GM12872 (cell line): Measurements from ENCODE around the gene LARP4.

Experiments
- TF ChIP-seq, protein P1 (sequence below): IDR thresholded peaks from 3 replicates; pipeline ENCODE4 v1.5.1; 2011; ENCODE audit warnings: low read depth, mild to moderate bottlenecking, low read length, moderate library complexity; ENCODE audit not compliant: insufficient read depth

Gene LARP4

DNA sequence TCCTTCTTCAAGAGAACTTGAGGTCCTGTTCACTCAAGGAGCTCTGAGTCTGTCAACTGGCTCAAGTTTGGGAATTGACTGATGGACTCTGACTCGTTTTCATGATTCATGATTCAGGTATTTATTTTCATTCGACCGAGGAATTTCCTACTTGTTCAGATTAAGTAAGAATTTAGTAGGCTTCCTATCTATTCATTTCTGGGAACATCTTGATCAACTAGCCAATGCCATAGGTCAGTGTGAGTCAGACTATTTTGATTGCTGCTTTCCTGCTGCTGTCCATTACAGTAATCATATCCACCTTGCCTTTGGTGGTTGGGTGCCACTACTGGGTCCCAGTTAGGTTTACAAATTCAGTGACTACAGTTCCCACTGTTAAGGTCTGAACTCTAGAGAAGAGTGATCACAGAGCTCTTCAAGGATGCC, 10.4 kb upstream of the LARP4 start:
- TF ChIP-seq, protein P1, sequence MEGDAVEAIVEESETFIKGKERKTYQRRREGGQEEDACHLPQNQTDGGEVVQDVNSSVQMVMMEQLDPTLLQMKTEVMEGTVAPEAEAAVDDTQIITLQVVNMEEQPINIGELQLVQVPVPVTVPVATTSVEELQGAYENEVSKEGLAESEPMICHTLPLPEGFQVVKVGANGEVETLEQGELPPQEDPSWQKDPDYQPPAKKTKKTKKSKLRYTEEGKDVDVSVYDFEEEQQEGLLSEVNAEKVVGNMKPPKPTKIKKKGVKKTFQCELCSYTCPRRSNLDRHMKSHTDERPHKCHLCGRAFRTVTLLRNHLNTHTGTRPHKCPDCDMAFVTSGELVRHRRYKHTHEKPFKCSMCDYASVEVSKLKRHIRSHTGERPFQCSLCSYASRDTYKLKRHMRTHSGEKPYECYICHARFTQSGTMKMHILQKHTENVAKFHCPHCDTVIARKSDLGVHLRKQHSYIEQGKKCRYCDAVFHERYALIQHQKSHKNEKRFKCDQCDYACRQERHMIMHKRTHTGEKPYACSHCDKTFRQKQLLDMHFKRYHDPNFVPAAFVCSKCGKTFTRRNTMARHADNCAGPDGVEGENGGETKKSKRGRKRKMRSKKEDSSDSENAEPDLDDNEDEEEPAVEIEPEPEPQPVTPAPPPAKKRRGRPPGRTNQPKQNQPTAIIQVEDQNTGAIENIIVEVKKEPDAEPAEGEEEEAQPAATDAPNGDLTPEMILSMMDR: no peak

DNA sequence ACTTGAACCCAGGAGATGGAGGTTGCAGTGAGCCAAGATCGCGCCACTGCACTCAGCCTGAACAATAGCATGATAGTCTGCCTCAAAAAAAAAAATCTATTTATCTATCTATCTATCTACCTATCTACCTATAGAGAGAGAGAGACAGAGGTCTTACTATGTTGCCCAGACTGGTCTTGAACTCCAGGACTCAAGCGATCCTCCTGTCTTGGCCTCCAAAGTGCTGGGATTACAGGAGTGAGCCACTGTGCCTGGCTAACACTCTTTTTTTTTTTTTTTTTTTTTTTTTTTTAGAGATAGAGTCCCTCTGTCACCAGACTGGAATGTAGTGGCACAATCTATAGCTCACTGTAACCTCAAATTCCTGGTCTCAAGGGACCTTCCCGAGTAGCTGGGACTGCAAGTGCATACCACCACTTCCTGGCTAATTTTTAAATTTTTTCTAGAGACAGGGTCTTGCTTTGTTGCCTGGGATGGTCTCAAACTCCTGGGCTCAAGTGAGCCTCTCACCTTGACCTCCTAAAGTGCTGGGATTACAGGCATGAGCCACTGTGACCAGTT, 6.1 kb upstream of the LARP4 start:
- TF ChIP-seq, protein P1: no peak

DNA sequence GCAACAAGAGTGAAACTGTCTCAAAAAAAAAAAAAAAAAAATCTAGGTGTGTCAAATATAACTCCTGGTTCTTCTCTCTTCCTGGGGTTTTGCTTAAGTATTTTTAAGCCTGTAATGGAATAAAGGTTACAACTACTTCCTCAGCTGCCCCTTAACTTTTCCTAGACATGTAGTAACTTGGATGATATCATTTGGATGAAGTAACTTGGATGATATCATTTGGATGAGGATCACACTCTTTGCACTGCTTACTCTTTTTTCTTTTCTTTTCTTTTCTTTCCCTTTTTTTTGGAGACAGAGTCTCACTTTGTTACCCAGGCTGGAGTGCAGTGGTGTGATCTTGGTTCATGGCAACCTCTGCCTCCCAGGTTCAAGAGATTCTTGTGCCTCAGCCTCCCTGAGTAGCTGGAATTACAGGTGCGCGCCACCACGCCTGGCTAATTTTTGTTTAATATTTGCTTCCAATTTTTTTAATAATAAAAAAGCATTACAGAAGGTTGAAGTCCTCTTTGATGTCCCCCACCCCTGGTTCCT, 3.5 kb upstream of the LARP4 start:
- TF ChIP-seq, protein P1: no peak

DNA sequence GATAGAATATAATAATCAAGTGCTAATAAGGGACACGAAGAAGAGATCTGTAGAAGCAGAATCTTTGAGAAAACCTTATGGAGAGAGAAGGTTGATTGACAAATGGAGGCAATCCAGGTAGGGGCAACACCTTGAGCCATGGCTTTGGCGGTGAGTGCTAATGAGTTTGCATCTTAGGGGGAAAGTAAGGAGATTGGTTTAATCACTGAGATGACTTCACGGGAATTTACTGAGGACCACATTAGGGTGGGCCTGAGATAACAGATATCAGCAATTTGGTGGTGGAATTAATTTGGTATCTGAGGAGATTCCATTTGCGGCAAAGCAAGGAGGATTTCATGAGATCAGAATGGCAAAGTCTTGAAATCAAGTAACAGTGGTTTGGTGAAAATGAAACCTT, 1.8 kb upstream of the LARP4 start:
- TF ChIP-seq, protein P1: no peak

DNA sequence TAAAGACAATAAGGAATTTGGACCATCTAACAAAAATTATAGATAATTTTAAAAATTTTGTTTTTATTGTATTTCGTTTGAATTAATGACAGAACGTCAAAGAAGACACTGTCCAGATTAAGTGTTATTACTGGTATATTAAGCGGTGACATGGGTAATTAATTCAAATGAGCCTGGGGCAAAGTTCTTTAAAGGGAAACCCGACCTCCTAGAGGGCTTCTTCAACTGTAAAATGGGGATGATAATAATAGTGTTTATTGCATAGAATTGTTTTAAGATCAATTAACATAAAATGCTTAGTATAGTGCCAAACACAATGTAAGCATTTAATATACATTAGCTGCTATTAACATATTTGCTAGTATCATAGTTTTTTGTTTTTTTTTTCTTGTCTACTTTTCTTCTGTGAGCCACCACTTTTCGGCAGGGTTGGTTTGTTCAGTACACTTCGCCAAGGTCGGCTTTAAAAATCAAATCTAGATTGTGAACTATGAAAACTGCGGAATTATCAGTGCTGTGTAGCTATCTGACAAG, 514 bp upstream of the LARP4 start:
- TF ChIP-seq, protein P1: no peak

DNA sequence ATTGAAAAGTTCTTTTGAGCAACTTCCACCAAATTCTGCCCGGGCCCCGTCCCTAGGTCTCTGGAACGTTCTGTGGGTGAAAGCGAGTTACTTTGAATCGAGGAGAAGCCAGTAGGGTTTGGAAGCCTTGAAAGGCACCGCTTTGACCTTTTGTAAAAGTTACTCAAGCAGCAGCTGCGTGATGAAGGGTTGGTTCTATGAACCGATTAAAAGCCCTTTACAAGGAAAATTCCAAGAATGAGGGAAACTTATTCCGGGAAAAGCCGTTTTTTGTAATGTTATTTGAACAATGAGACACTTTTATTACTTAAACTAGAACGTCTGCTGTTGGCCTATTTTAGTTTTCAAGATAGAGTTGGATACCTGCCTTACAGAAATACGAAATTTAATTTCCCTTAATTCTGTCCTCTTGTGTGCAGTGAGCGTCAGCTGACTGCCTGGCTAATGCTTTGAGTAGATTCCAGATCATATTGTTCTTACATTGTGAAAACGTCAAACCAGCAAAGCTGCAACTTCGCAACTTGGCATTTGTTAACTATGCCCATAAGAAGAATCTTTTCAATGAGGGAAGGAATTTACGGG, 906 bp downstream of the LARP4 start:
- TF ChIP-seq, protein P1: no peak

DNA sequence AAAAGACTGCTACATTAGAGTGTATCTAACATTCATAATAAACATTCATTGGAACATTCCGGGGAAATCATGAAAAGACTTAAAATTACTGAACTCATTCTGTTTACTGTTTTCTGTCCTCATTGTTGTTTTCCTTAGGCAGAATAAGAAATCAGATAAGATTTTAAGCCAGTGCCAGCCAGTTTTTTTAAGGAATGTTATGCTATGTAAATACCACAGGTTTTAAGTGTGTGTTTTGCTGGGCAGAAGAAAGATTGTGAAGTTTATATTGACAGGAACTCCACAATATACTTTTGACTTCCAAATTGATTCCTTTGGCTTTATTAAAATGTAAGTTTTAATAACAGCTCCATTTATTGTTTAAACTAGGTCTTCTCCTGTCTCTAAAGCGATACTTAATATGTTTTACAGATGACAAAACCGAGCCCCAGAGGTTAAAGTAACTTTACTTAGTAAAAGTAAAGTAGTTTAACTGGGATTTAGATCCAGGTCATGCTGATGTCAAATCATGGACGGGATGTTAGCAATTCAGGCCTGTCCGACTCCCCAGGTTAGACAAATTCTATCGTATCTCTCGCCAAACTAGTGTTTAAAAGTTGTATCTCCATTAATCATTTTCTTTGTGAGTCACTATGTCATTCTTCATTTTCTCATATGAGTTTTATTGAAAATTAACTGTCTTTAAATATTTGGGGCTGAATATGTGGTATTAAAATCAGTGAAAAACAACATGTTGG, 1.7 kb downstream of the LARP4 start:
- TF ChIP-seq, protein P1: no peak
